Muscle layer of colon (tissue), 2 donors: ENCODE data around the gene DNAJC22.

ENCODE experiments used
- H3K27ac ChIP-seq: one replicate; pipeline ENCODE4 v1.7.0; 2013; ENCODE audit warnings: low read depth, mild to moderate bottlenecking, low read length, moderate library complexity
- H3K27me3 ChIP-seq, 2 donors: one replicate each; pipeline ENCODE4 v1.7.0; 2013; ENCODE audit warnings: low read length in 2 of 2, mild to moderate bottlenecking in 2 of 2; ENCODE audit not compliant: insufficient read depth in 2 of 2, control insufficient read depth in 1 of 2
- H3K36me3 ChIP-seq: one replicate; pipeline ENCODE4 v1.7.0; 2013; ENCODE audit warnings: mild to moderate bottlenecking, low read length; ENCODE audit not compliant: insufficient read depth
- H3K4me1 ChIP-seq: one replicate; pipeline ENCODE4 v1.7.0; 2013; ENCODE audit warnings: mild to moderate bottlenecking, low read length; ENCODE audit not compliant: insufficient read depth
- H3K4me3 ChIP-seq, 2 donors: one replicate each; pipeline ENCODE4 v1.7.0; 2013; ENCODE audit warnings: low read length in 2 of 2, low read depth in 1 of 2, mild to moderate bottlenecking in 1 of 2, moderate library complexity in 1 of 2
- H3K9ac ChIP-seq: one replicate; pipeline ENCODE4 v1.7.0; 2013; ENCODE audit warnings: low read length
- H3K9me3 ChIP-seq: one replicate; pipeline ENCODE4 v1.7.0; 2013; ENCODE audit warnings: mild to moderate bottlenecking, low read length
- donor health status: abdominal sarcoma.
- donor health status: Adenocarcinoma of cecum.

DNAJC22 gene

GRCh38 chr12:49340095-49340870, 6.4 kb upstream of the DNAJC22 start:
- no peaks in the 10 kb centered on the region for H3K9me3 ChIP-seq
- no peak overlapping the region for H3K4me3 ChIP-seq
- H3K36me3 ChIP-seq: no peaks in the 10 kb centered on the region
- H3K9ac ChIP-seq: no peak overlapping the region
- no peak overlapping the region for H3K27ac ChIP-seq
- H3K27me3 ChIP-seq: peaks cover 56 to 87% of the 10 kb centered on the region in 2 donors
- H3K4me1 ChIP-seq: peaks cover 24% of the 10 kb centered on the region

DNA sequence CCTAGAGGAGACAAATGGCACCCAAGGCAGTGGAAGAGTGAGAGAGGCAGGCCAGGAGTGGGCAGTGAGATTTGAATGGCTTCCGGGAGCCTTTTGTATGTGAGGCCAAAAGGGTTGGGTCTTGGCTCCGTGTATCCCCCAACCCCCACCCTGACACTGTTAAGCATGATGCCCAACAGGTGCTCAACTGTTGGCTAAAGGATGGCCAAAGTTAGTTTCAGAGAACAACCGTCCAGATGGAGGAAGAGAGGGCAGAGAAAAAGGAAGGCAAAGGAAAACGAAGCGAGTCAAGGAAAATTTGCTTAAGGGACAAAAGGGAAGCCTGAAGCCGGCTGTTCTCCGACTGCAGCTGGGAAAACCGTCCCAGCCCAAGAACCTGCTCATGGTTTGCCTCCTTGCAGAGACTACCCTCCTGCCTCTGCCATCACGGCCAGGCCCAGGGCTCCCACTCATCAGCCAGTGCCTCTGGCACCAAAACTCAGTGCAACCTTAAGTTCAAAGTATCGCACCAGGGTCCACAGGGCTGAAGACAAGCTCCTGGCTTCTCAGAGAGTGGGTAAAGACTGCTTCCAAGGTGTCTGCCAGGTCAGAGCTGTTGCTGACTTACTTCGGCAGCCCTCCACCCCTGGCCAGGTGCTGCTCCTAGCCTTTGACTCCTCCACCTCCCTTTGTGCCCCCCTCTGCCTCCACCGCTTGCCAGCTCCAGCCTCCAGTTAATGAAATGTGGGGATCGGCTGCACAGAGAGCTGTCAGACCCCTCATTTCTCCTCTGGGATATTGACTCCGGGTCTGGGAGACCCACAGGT, 5.5 kb upstream of the DNAJC22 start:
- peaks cover 54 to 87% of the 10 kb centered on the region in 2 donors for H3K27me3 ChIP-seq
- H3K27ac ChIP-seq: no peak overlapping the region
- no peaks in the 10 kb centered on the region for H3K9me3 ChIP-seq
- no peak overlapping the region for H3K4me3 ChIP-seq
- no peak overlapping the region for H3K9ac ChIP-seq
- peaks cover 31% of the 10 kb centered on the region for H3K4me1 ChIP-seq
- no peaks in the 10 kb centered on the region for H3K36me3 ChIP-seq

DNA sequence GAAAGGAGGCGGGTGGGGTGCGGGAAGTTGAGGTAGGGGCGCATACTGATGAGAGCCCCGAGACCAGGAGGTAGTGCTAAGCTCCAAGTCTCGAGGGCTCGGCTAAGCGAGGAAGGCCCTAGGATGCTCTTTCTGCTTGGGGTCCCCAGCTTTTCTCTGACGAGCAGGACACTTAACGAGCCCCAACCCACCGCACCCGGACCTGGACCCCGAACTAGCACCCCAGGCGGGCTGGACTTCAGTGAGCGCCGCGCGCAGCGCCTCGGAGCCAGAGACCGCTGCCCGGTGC, 5.0 kb upstream of the DNAJC22 start:
- Histone ChIP-seq H3K9me3 (no peaks in the 10 kb centered on the region), H3K9ac (no peak overlapping the region), H3K27me3 (peaks cover 54 to 87% of the 10 kb centered on the region in 2 donors), H3K36me3 (no peaks in the 10 kb centered on the region), H3K4me1 (peaks cover 35% of the 10 kb centered on the region), H3K27ac (no peak overlapping the region), H3K4me3 (peak overlapping the region in 1 of 2 donors; percentile 29)

DNA sequence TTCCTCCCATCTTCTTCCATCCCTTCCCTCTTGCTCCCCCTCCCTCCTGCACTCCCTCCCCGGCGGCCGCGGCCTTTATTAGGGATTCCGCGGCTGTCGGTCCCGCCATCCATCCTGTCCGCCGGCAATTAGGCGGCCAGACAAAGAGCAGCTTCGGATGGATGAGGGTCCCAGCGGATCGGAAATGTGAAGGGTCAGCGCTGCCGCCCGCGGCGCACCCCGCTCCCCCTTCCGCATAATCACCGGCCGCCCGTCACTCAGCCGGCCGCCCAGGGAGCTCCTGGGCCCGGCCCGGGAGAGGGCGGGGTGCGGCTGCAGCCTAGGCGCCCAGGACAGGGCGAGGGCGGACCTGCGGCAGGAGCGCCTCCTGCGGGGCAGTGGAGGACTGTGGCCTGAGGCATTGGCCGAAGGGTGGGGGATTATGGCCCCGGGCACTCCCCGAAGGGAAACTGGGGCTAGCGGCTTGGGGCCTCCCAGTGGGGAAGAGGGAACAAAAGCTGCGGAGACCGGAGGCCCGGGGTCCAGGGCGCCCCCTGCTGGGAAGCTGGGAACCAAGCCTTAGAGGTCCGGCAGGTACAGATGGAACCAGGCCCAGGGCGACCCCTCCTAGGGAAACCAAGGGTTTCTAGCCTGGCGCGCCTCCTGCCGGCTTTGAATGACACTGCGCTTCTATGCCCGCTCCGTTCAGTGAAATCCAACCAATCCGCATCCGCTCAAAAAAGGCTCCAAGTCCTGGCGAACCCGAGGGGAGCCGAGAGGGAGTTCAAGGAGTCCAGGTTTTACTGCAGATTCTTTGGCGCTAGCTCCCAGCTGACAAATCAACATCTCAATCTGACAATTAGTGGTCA, 4.4 kb upstream of the DNAJC22 start:
- Histone ChIP-seq H3K9ac (no peak overlapping the region), H3K4me3 (peak overlapping the region; percentile 29 to 43), H3K27ac (no peak overlapping the region), H3K36me3 (no peaks in the 10 kb centered on the region), H3K9me3 (no peaks in the 10 kb centered on the region), H3K4me1 (peaks cover 39% of the 10 kb centered on the region), H3K27me3 (peaks cover 54 to 87% of the 10 kb centered on the region in 2 donors)

DNA sequence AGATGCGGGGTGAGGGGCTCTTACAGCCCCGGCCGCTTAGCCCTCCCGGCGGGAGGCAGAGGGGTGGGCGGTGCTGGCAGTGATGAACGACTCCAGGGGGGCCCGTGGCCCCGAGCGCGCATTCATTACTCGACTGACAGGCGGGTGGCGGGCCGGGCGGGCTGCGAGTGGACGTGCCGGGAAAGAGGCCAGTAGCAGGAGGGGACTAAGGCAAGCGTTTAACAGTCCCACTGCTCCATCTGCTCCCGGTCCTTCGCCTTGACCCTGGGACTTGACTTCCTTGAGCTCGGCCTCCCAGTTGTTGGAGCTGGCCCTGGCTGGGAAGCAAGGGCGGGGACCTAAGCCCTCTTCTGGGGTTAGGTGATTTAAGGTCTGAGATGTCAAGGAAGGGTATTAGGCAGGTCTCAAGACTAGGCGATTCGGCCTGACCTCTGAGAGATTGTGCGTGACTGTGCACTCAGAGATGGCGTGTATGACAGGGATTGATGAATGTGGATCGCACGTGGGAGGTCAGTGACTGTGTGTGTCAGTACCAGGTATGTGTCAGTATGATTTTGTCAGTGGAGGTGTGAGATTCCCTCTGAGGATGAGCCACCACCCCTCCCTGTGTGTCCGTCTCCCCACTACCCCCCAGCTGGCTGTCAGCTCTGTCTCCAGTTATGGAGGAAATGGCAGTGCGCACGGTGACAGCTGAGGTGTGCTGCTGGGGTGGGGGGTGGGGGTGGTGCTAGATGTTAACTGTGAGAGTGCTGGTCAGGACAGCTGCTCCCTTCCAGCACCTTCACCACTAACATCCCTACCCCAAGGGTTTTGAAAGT, 3.6 kb upstream of the DNAJC22 start:
- H3K27me3 ChIP-seq: peaks cover 52 to 87% of the 10 kb centered on the region in 2 donors
- H3K9ac ChIP-seq: no peak overlapping the region
- H3K9me3 ChIP-seq: no peaks in the 10 kb centered on the region
- H3K4me3 ChIP-seq: peak overlapping the region; percentile 29 to 43
- H3K27ac ChIP-seq: no peak overlapping the region
- H3K36me3 ChIP-seq: no peaks in the 10 kb centered on the region
- H3K4me1 ChIP-seq: peaks cover 47% of the 10 kb centered on the region

DNA sequence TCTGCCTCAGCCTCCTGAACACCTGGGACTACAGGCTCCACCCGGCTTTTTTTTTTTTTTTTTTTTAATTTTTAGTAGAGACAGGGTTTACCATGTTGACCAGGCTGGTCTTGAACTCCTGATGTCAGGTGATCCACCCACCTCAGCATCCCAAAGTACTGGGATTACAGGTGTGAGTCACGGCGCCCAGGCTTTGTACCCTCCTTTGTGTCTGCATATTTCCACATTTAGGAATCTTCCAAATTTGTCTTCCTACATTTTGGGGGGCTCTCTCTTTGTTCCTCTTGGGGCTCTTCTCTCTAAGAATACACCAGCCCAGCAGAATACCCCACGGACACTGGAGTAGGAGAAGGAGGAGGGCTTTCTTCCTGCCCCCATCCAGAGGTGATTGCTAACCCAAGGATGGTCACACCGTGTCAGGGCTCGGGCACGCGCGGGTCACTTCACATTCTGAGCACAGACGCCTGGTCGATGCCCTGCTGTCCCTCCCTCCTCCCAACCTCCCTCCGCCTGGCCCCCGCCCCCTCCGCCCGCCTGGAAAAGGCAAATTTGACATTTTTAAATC, 2.1 kb upstream of the DNAJC22 start:
- no peaks in the 10 kb centered on the region for H3K9me3 ChIP-seq
- H3K4me1 ChIP-seq: peaks cover 49% of the 10 kb centered on the region
- no peak overlapping the region for H3K9ac ChIP-seq
- H3K27me3 ChIP-seq: peaks cover 62 to 88% of the 10 kb centered on the region in 2 donors
- no peak overlapping the region for H3K27ac ChIP-seq
- no peak overlapping the region for H3K4me3 ChIP-seq
- H3K36me3 ChIP-seq: no peaks in the 10 kb centered on the region

GRCh38 chr12:49345051-49345824, 1.4 kb upstream of the DNAJC22 start:
- no peak overlapping the region for H3K27ac ChIP-seq
- H3K36me3 ChIP-seq: no peaks in the 10 kb centered on the region
- no peaks in the 10 kb centered on the region for H3K9me3 ChIP-seq
- H3K4me1 ChIP-seq: peaks cover 49% of the 10 kb centered on the region
- peaks cover 67 to 84% of the 10 kb centered on the region in 2 donors for H3K27me3 ChIP-seq
- H3K4me3 ChIP-seq: peak overlapping the region; percentile 35 to 57
- H3K9ac ChIP-seq: no peak overlapping the region

- Histone ChIP-seq H3K9ac (no peak overlapping the region), H3K36me3 (no peaks in the 10 kb centered on the region), H3K4me1 (peaks cover 49% of the 10 kb centered on the region), H3K27me3 (peaks cover 68 to 88% of the 10 kb centered on the region in 2 donors), H3K9me3 (no peaks in the 10 kb centered on the region), H3K4me3 (peak overlapping the region; percentile 35 to 57), H3K27ac (no peak overlapping the region)
Observed at GRCh38 chr12:49345825-49346658, 646 bp upstream of the DNAJC22 start.

GRCh38 chr12:49347311-49348193, 864 bp downstream of the DNAJC22 start:
- no peak overlapping the region for H3K9ac ChIP-seq
- peaks cover 71 to 83% of the 10 kb centered on the region in 2 donors for H3K27me3 ChIP-seq
- peaks cover 45% of the 10 kb centered on the region for H3K4me1 ChIP-seq
- H3K36me3 ChIP-seq: no peaks in the 10 kb centered on the region
- no peak overlapping the region for H3K27ac ChIP-seq
- peak overlapping the region; percentile 3 to 57 for H3K4me3 ChIP-seq
- H3K9me3 ChIP-seq: no peaks in the 10 kb centered on the region
